H1 (cell line): ENCODE data around the gene HMCN2. TPM values are rescaled to one million over a fixed set of nuclear protein-coding genes. Genes with fewer than 3 reads are reported as not detected.

Experiments
- CTCF ChIA-PET: fragments of 300-600 bp; sonication (Branson Sonifier 250); formaldehyde crosslinking; loops from one replicate; lab custom pipeline; 2021; ENCODE audit not compliant: partially characterized antibody; lab: Charles Lee
- POLR2A ChIA-PET: fragments of 300-600 bp; sonication (Branson Sonifier 250); formaldehyde crosslinking; loops from one replicate; lab custom pipeline; 2021; ENCODE audit warnings: inconsistent platforms; ENCODE audit not compliant: partially characterized antibody; lab: Charles Lee
- DNase-seq, 2 experiments: peaks; one replicate each; pipeline versions ENCODE4 v3.0.0 to v3.0.0-alpha.2; 2010 to 2022; ENCODE audit warnings: low spot score in 2 of 2, low read depth in 1 of 2, mixed read lengths in 1 of 2
- FAIRE-seq: peaks from 2 replicates; lab custom pipeline; 2011; peaks lifted over from hg19 to GRCh38; lab: Jason Lieb, UNC
- H2AFZ ChIP-seq: 2 replicates; pipeline ENCODE4 v1.8.1; 2012; ENCODE audit warnings: low read length, inconsistent platforms
- H2AK5ac ChIP-seq: 2 replicates; pipeline ENCODE4 v1.6.1; 2013; ENCODE audit warnings: low read depth, low read length
- H2BK120ac ChIP-seq: replicated peaks from 2 replicates; pipeline ENCODE3; 2013; ENCODE audit warnings: low read depth, low read length, inconsistent platforms
- H2BK12ac ChIP-seq: 2 replicates; pipeline ENCODE4 v1.6.1; 2013; ENCODE audit warnings: low read depth, low read length
- H2BK15ac ChIP-seq: 2 replicates; pipeline ENCODE4 v1.6.1; 2013; ENCODE audit warnings: low read length
- H2BK20ac ChIP-seq: 2 replicates; pipeline ENCODE4 v1.6.1; 2013; ENCODE audit warnings: low read length
- H2BK5ac ChIP-seq: 2 replicates; pipeline ENCODE4 v1.6.1; 2013; ENCODE audit warnings: low read depth, low read length
- H3K14ac ChIP-seq: 2 replicates; pipeline ENCODE4 v1.6.1; 2013; ENCODE audit warnings: inconsistent platforms; ENCODE audit not compliant: insufficient read length
- H3K18ac ChIP-seq: 2 replicates; pipeline ENCODE4 v1.6.1; 2013; ENCODE audit warnings: low read length; ENCODE audit errors: extremely low read depth
- H3K23ac ChIP-seq: 2 replicates; pipeline ENCODE4 v1.6.1; 2013; ENCODE audit warnings: inconsistent platforms; ENCODE audit not compliant: insufficient read length
- H3K23me2 ChIP-seq: 2 replicates; pipeline ENCODE4 v1.6.1; 2013; ENCODE audit warnings: low read depth, low read length
- H3K27ac ChIP-seq: 2 replicates; pipeline ENCODE4 v1.6.1; 2011; ENCODE audit warnings: low read depth, low read length, inconsistent platforms
- H3K27me3 ChIP-seq, 4 experiments: replicated peaks in 1 of 4; 1 replicate in 1 of 4; 2 replicates in 3 of 4; pipeline versions ENCODE4 v1.6.1 to v1.8.1; 2011 to 2013; ENCODE audit warnings: low read length in 3 of 4, mild to moderate bottlenecking in 3 of 4, inconsistent platforms in 2 of 4, mixed read lengths in 2 of 4, moderate library complexity in 1 of 4; ENCODE audit not compliant: control insufficient read depth in 3 of 4, insufficient read depth in 3 of 4; ENCODE audit errors: extremely low read depth in 1 of 4
- H3K36me3 ChIP-seq, 4 experiments: 2 replicates each; pipeline versions ENCODE4 v1.6.1 to v1.8.1; 2011 to 2013; ENCODE audit warnings: mild to moderate bottlenecking in 4 of 4, low read length in 3 of 4, moderate library complexity in 2 of 4, control low read depth in 1 of 4, inconsistent platforms in 1 of 4; ENCODE audit not compliant: insufficient read depth in 4 of 4, control insufficient read depth in 2 of 4
- H3K4ac ChIP-seq: replicated peaks from 2 replicates; pipeline ENCODE3; 2013; ENCODE audit warnings: low read length, low read depth, mixed read lengths, inconsistent platforms; ENCODE audit not compliant: insufficient read length
- H3K4me1 ChIP-seq, 4 experiments: replicated peaks in 1 of 4; 1 replicate in 1 of 4; 2 replicates in 3 of 4; pipeline versions ENCODE4 v1.6.1 to v1.8.1; 2011 to 2013; ENCODE audit warnings: low read length in 3 of 4, inconsistent platforms in 2 of 4, mixed read lengths in 1 of 4; ENCODE audit not compliant: insufficient read depth in 4 of 4, control insufficient read depth in 3 of 4
- H3K4me2 ChIP-seq, 2 experiments: 2 replicates each; pipeline versions ENCODE4 v1.6.1 to v1.8.1; 2011 to 2013; ENCODE audit warnings: low read depth in 2 of 2, low read length in 2 of 2, control low read depth in 1 of 2, inconsistent platforms in 1 of 2, mild to moderate bottlenecking in 1 of 2; ENCODE audit not compliant: insufficient read depth in 1 of 2
- H3K4me3 ChIP-seq, 4 experiments: fragments of 200-600, 300-600 bp in 1 of 4; sonication (generic), shearing (Covaris generic), sonication (Bioruptor Twin) in 1 of 4; 2 replicates each; pipeline versions ENCODE4 v1.5.1 to v1.8.1; 2011 to 2016; ENCODE audit warnings: low read length in 4 of 4, low read depth in 3 of 4, control low read depth in 2 of 4, inconsistent platforms in 2 of 4, mild to moderate bottlenecking in 2 of 4, mixed read lengths in 1 of 4, moderate library complexity in 1 of 4; ENCODE audit not compliant: insufficient read depth in 2 of 4; ENCODE audit errors: extremely low read depth in 1 of 4
- H3K56ac ChIP-seq: replicated peaks from 2 replicates; pipeline ENCODE3; 2013; ENCODE audit warnings: low read depth, mild to moderate bottlenecking, mixed read lengths, low read length, inconsistent platforms; ENCODE audit not compliant: insufficient read length
- H3K79me1 ChIP-seq: 2 replicates; pipeline ENCODE4 v1.6.1; 2013; ENCODE audit warnings: low read depth, low read length, control low read depth
- H3K79me2 ChIP-seq, 2 experiments: 2 replicates each; pipeline versions ENCODE4 v1.6.1 to v1.8.1; 2012 to 2013; ENCODE audit warnings: low read length in 2 of 2, mild to moderate bottlenecking in 2 of 2, inconsistent platforms in 1 of 2; ENCODE audit not compliant: insufficient read depth in 2 of 2, control insufficient read depth in 1 of 2
- H3K9ac ChIP-seq, 4 experiments: replicated peaks in 1 of 4; 1 replicate in 1 of 4; 2 replicates in 3 of 4; pipeline versions ENCODE4 v1.6.1 to v1.8.1; 2011 to 2013; ENCODE audit warnings: low read depth in 3 of 4, low read length in 3 of 4, control low read depth in 2 of 4, mild to moderate bottlenecking in 2 of 4, moderate library complexity in 2 of 4, inconsistent platforms in 1 of 4; ENCODE audit errors: extremely low read depth in 1 of 4
- H3K9me3 ChIP-seq, 2 experiments: 2 replicates each; pipeline versions ENCODE4 v1.6.1 to v1.8.1; 2012 to 2013; ENCODE audit warnings: mild to moderate bottlenecking in 2 of 2, moderate library complexity in 2 of 2, control low read depth in 1 of 2, inconsistent platforms in 1 of 2, low read depth in 1 of 2, low read length in 1 of 2, mixed read lengths in 1 of 2; ENCODE audit not compliant: insufficient read depth in 2 of 2
- H4K20me1 ChIP-seq, 2 experiments: replicated peaks in 1 of 2; 2 replicates each; pipeline versions ENCODE3 to v1.8.1; 2011 to 2013; ENCODE audit warnings: inconsistent platforms in 2 of 2, low read length in 2 of 2, mild to moderate bottlenecking in 1 of 2; ENCODE audit not compliant: insufficient read depth in 2 of 2, control insufficient read depth in 1 of 2
- H4K5ac ChIP-seq: 2 replicates; pipeline ENCODE4 v1.6.1; 2013; ENCODE audit warnings: low read length, low read depth, mixed read lengths, inconsistent platforms; ENCODE audit not compliant: insufficient read length
- H4K8ac ChIP-seq: 2 replicates; pipeline ENCODE4 v1.8.0; 2013; ENCODE audit warnings: mild to moderate bottlenecking, moderate library complexity, low read length, inconsistent platforms; ENCODE audit not compliant: insufficient read depth; ENCODE audit errors: extremely low read depth
- H4K91ac ChIP-seq: replicated peaks from 2 replicates; pipeline ENCODE3; 2013; ENCODE audit warnings: low read length, mixed read lengths, inconsistent platforms; ENCODE audit not compliant: insufficient read length
- NANOG ChIP-seq: IDR thresholded peaks from 2 replicates; pipeline ENCODE4 v1.6.1; 2011; ENCODE audit warnings: low read length, low read depth, mild to moderate bottlenecking, inconsistent platforms; ENCODE audit not compliant: insufficient read depth, poor library complexity, severe bottlenecking
- POLR2A ChIP-seq, 2 experiments: IDR thresholded peaks; 1 replicate in 1 of 2; 2 replicates in 1 of 2; pipeline ENCODE4 v1.6.1; 2011; ENCODE audit warnings: low read depth in 2 of 2, low read length in 2 of 2, mild to moderate bottlenecking in 2 of 2; ENCODE audit errors: control extremely low read depth in 1 of 2
- POU5F1 ChIP-seq: IDR thresholded peaks from 2 replicates; pipeline ENCODE4 v1.6.1; 2011; ENCODE audit warnings: low read depth, mild to moderate bottlenecking, low read length, moderate library complexity
- SP1 ChIP-seq: IDR thresholded peaks from 2 replicates; pipeline ENCODE4 v1.6.1; 2011; ENCODE audit warnings: low read depth, low read length
- WGBS, 2 experiments: shearing (Covaris generic) in 1 of 2; methylation state at CpG; one replicate each; pipeline versions ENCODE4 v1.1.6 to v1.1.7; 2013 to 2015; ENCODE audit warnings: low lambda C conversion rate in 2 of 2, mixed read lengths in 2 of 2, inconsistent platforms in 1 of 2, low coverage in 1 of 2, missing lambda C conversion rate in 1 of 2; ENCODE audit not compliant: insufficient replicate concordance in 2 of 2, insufficient coverage in 1 of 2, insufficient read length in 1 of 2; ENCODE audit errors: extremely low coverage in 1 of 2, missing lambda C conversion rate in 1 of 2; 5-methylcytosine and 5-hydroxymethylcytosine counted together
- polyA plus RNA-seq, 7 experiments: library from polyadenylated mRNA; depleted of rRNA in 3 of 7; stranded (reverse) in 5 of 7; unstranded in 2 of 7; fragments of >200 nt in 5 of 7; fragments of 200-250 nt in 2 of 7; gene quantifications; 1 replicate in 5 of 7; 2 replicates in 1 of 7; 4 replicates in 1 of 7; pipeline versions ENCODE4 v1.2.1 to v1.2.3, GENCODE V29; 2011 to 2013; ENCODE audit warnings: missing spikeins in 2 of 7, mixed read lengths in 2 of 7
- total RNA-seq: library from RNA; stranded (reverse); fragmentation: NEBNext Ultra II Directional; extraction: Animal tissue kit (Norgen Biotek cat#: 25700); gene quantifications from 2 replicates; pipeline ENCODE4 v1.2.1, GENCODE V29; 2021
- TF ChIP-seq, protein P1 (sequence below): IDR thresholded peaks from 2 replicates; pipeline ENCODE4 v1.6.1; 2012; ENCODE audit warnings: low read length, inconsistent platforms

HMCN2 gene
- total and polyA plus RNA-seq, 2 of the 8 experiments (the other 6 are each of a cell fraction or from before 2014, with no cell fraction given): 5.0 to 9.1 TPM

DNA sequence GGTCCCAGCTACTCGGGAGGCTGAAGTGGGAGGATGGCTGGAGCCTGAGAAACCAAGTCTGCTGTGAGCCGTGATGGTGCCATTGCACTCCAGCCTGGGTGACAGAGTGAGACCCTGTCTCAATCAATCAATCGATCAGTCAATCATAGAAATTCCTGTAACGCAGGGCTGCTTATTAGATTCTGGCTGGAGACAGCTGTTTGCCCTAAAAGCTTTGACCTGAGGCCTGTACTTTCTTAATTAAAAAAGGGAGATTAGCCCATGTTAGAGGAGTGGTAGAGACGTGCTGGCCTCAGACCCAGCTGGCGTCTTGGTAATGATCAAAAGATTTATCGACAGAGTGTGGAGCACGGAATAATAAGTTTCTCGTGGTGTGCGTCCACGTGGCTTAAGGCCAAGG lies 40.5 kb upstream of the HMCN2 start:
- WGBS, 2 experiments: 79% methylated on average over 11 of the region's 11 CpGs; no CpG with 5 or more reads in 1 of the 2 experiments
- no peak for FAIRE-seq
- TF ChIP-seq, protein P1, sequence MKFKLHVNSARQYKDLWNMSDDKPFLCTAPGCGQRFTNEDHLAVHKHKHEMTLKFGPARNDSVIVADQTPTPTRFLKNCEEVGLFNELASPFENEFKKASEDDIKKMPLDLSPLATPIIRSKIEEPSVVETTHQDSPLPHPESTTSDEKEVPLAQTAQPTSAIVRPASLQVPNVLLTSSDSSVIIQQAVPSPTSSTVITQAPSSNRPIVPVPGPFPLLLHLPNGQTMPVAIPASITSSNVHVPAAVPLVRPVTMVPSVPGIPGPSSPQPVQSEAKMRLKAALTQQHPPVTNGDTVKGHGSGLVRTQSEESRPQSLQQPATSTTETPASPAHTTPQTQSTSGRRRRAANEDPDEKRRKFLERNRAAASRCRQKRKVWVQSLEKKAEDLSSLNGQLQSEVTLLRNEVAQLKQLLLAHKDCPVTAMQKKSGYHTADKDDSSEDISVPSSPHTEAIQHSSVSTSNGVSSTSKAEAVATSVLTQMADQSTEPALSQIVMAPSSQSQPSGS: no peak
- no peak for TF ChIP-seq NANOG
- TF ChIP-seq POU5F1: no peak
- no peak for TF ChIP-seq SP1
- no peak for TF ChIP-seq POLR2A (IDR thresholded peaks at IDR 0.05; ENCODE audit: control extremely low read depth in 1 of 2, low read depth in 2 of 2, low read length in 2 of 2)

More for the DNA sequence above, 40.5 kb upstream of the HMCN2 start:
- Histone ChIP-seq H3K9me3 (peaks cover 4 to 7% of the 10 kb centered on the region in 2 experiments; a peak in 3 of 4 replicates), H4K91ac (no peak overlapping the region), H3K9ac (no peak overlapping the region), H3K23ac (no peak overlapping the region), H2BK20ac (no peak overlapping the region), H3K14ac (no peak overlapping the region), H3K79me2 (no peaks in the 10 kb centered on the region), H3K56ac (no peak overlapping the region), H4K8ac (no peak overlapping the region), H2BK15ac (no peak overlapping the region), H3K4me2 (no peak overlapping the region), H2BK12ac (no peak overlapping the region), H3K79me1 (peaks cover 2% of the 10 kb centered on the region; the same call in 1 of the 2 replicates), H3K36me3 (peaks cover 0 to 16% (median 7%) of the 10 kb centered on the region in 4 experiments; a peak in 5 of 8 replicates), H3K23me2 (0 out of 2 replicates have a peak, but pooled peaks cover 2% of the 10 kb centered on the region), H3K18ac (no peak overlapping the region), H4K5ac (no peak overlapping the region), H3K4me3 (no peak overlapping the region), H2AK5ac (no peak overlapping the region), H2BK5ac (no peak overlapping the region), H3K27ac (no peak overlapping the region), H2AFZ (no peak overlapping the region), H4K20me1 (no peaks in the 10 kb centered on the region), H3K4ac (no peak overlapping the region), H2BK120ac (no peak overlapping the region), H3K27me3 (no peaks in the 10 kb centered on the region), H3K4me1 (no peaks in the 10 kb centered on the region)
- POLR2A ChIA-PET: interaction anchor here (1.4 kb wide), 1 partner anchor 43 kb away, joined by 3 read pairs; no protein-coding TSS in a partner anchor
- DNase-seq: no peak
- CTCF ChIA-PET: interaction anchor here (0.8 to 3.2 kb wide), 4 partner anchors 11 to 117 kb away, joined by 3 to 11 read pairs (median 4); no protein-coding TSS in a partner anchor
